OCI-LY3 (cell line): ENCODE data around the gene DNAJC17.

Experiments
- H2AFZ ChIP-seq: fragments of 200-600, 300-600 bp; shearing (Covaris generic); 2 replicates; pipeline ENCODE4 v1.6.0; 2014; ENCODE audit warnings: antibody characterized with exemption, low read depth, low read length
- H3K27ac ChIP-seq: fragments of 200-600, 300-600 bp; sonication (generic); 2 replicates; pipeline ENCODE4 v1.5.1; 2014; ENCODE audit warnings: mild to moderate bottlenecking, low read length, moderate library complexity, mixed read lengths
- H3K27me3 ChIP-seq: fragments of 200-600, 300-600 bp; sonication (generic); 2 replicates; pipeline ENCODE4 v1.6.1; 2014; ENCODE audit warnings: low read depth, low read length, mixed read lengths
- H3K36me3 ChIP-seq: fragments of 200-600, 300-600 bp; sonication (generic); replicated peaks from 2 replicates; pipeline ENCODE3; 2014; ENCODE audit warnings: low read depth, low read length, mixed read lengths
- H3K4me1 ChIP-seq: fragments of 300-600, 200-600 bp; sonication (generic); 2 replicates; pipeline ENCODE4 v1.6.1; 2014; ENCODE audit warnings: low read length, mixed read lengths
- H3K4me2 ChIP-seq: fragments of 200-600, 300-600 bp; sonication (generic); 2 replicates; pipeline ENCODE4 v1.6.1; 2014; ENCODE audit warnings: low read length, mixed read lengths
- H3K4me3 ChIP-seq: fragments of 300-600, 200-600 bp; sonication (generic); 2 replicates; pipeline ENCODE4 v1.5.1; 2014; ENCODE audit warnings: antibody characterized with exemption, mild to moderate bottlenecking, low read length, moderate library complexity
- H3K79me2 ChIP-seq: fragments of 300-600, 200-600 bp; shearing (Covaris generic); 2 replicates; pipeline ENCODE4 v1.6.1; 2014; ENCODE audit warnings: mild to moderate bottlenecking, low read length, mixed read lengths
- H3K9ac ChIP-seq: fragments of 300-600, 200-600 bp; shearing (Covaris generic); 2 replicates; pipeline ENCODE4 v1.6.0; 2014; ENCODE audit warnings: mild to moderate bottlenecking, low read length, moderate library complexity
- H3K9me3 ChIP-seq: fragments of 200-600, 300-600 bp; shearing (Covaris generic); 2 replicates; pipeline ENCODE4 v1.6.1; 2014; ENCODE audit warnings: low read length, mixed read lengths; ENCODE audit not compliant: insufficient read depth
- H4K20me1 ChIP-seq: fragments of 200-600, 300-600 bp; sonication (generic); 2 replicates; pipeline ENCODE4 v1.6.1; 2016; ENCODE audit warnings: low read length, mixed read lengths; ENCODE audit not compliant: insufficient read depth
- CTCF ChIP-seq: fragments of 200-600, 300-600 bp; sonication (generic); IDR thresholded peaks from 2 replicates; pipeline ENCODE4 v1.5.1; 2014; ENCODE audit warnings: antibody characterized with exemption, low read length, low read depth
- EZH2phosphoT487 ChIP-seq: fragments of 200-600 bp; shearing (Covaris generic); IDR thresholded peaks from 2 replicates; pipeline ENCODE4 v1.6.1; 2018; ENCODE audit warnings: antibody characterized with exemption, mixed run types, low read depth

DNAJC17 gene

GRCh38 chr15:40766194-40766815 is 41.0 kb downstream of the DNAJC17 start:
- H3K4me1 ChIP-seq = peaks cover 53% of the 10 kb centered on the region

GRCh38 chr15:40764629-40765103 is 42.6 kb downstream of the DNAJC17 start:
- Histone ChIP-seq H3K4me1 (peaks cover 47% of the 10 kb centered on the region), H3K9me3 (no peaks in the 10 kb centered on the region), H3K36me3 (peaks cover 10% of the 10 kb centered on the region), H2AFZ (peak overlapping the region; percentile 62; the same call in 1 of the 2 replicates), H3K9ac (peak overlapping the region; percentile 77), H3K4me2 (peak overlapping the region; percentile 99), H3K27me3 (no peaks in the 10 kb centered on the region), H3K4me3 (peak overlapping the region; percentile 88), H3K27ac (0 out of 2 replicates have a peak overlapping the region, but pooled peaks have one; percentile 7), H4K20me1 (no peaks in the 10 kb centered on the region), H3K79me2 (no peaks in the 10 kb centered on the region)
- TF ChIP-seq CTCF (no peak), EZH2phosphoT487 (no peak)

More at GRCh38 chr15:40766194-40766815, 41.0 kb downstream of the DNAJC17 start:
- H3K4me3 ChIP-seq = no peak overlapping the region
- no peaks in the 10 kb centered on the region for H3K79me2 ChIP-seq
- no peak overlapping the region for H3K9ac ChIP-seq
- H3K4me2 ChIP-seq = no peak overlapping the region
- H4K20me1 ChIP-seq = no peaks in the 10 kb centered on the region
- TF ChIP-seq CTCF (no peak), EZH2phosphoT487 (no peak)
- peaks cover 10% of the 10 kb centered on the region for H3K36me3 ChIP-seq
- no peaks in the 10 kb centered on the region for H3K27me3 ChIP-seq
- no peaks in the 10 kb centered on the region for H3K9me3 ChIP-seq
- H3K27ac ChIP-seq = no peak overlapping the region
- H2AFZ ChIP-seq = no peak overlapping the region

- peaks cover 10% of the 10 kb centered on the region for H3K36me3 ChIP-seq
- peaks cover 40% of the 10 kb centered on the region for H3K4me1 ChIP-seq
- H3K27me3 ChIP-seq = no peaks in the 10 kb centered on the region
- no peaks in the 10 kb centered on the region for H3K9me3 ChIP-seq
- H3K4me3 ChIP-seq = peak within 1 kb of the TSS; percentile 88
- H3K27ac ChIP-seq = 0 out of 2 replicates have a peak within 1 kb of the TSS, but pooled peaks have one; percentile 7
- peak within 1 kb of the TSS; percentile 62 for H2AFZ ChIP-seq
- peak within 1 kb of the TSS; percentile 77 for H3K9ac ChIP-seq
- peak within 1 kb of the TSS; percentile 99 for H3K4me2 ChIP-seq
- H3K79me2 ChIP-seq = no peaks in the 10 kb centered on the region
- TF ChIP-seq EZH2phosphoT487 = no peak
- TF ChIP-seq CTCF = peak; percentile 29; the same call in 1 of the 2 replicates
- no peaks in the 10 kb centered on the region for H4K20me1 ChIP-seq
Measured at GRCh38 chr15:40763801-40764628, 43.3 kb downstream of the DNAJC17 start, which contains the start of gene GCHFR. Gene GCHFR (plus strand): TSS chr15:40764068. CDS start chr15:40764181, 113 bp downstream.
